NT2/D1 (cell line): ENCODE data around the gene FKBP8.

Experiments used
- SUZ12 ChIP-seq: IDR thresholded peaks from 2 replicates; pipeline ENCODE4 v1.6.1; 2011; ENCODE audit not compliant: insufficient read length, insufficient read depth; ENCODE audit errors: extremely low read depth
- YY1 ChIP-seq: IDR thresholded peaks from 2 replicates; pipeline ENCODE4 v1.6.1; 2011; ENCODE audit not compliant: insufficient read length, insufficient read depth
- ZNF274 ChIP-seq: IDR thresholded peaks from 2 replicates; pipeline ENCODE4 v1.6.1; 2011; ENCODE audit warnings: mild to moderate bottlenecking, low read depth, low read length

DNA sequence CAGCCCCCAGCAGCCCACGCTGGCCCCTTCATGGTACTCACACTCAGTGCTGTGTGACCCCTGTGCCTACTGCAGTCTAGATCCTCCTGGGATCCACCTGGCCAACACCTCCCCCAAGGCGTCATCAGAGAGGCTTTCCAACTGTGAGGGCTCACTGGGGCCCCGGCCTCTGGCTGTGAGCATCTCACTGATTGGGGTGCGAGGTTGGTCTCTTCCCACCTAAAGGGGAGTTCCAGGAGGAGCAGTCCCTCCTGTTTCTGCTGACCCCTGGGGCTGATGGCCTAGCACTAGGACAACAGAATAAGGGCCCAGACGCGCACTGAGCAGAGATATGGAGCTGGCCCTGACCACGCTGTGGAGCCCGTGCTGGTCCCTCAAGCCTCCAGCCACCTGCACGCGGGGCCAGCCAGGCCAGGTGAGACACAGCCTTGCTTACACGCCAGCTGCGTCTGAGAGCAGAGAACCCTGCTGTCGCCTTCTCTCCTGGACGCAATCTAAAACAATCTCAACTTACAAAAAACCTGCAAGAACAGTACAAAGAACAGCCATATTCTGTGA, 53.7 kb downstream of the FKBP8 start:
- TF ChIP-seq ZNF274 (no peak), YY1 (no peak), SUZ12 (no peak)
